ENCODE measurements around the gene GPRC5B.

- TF ChIP-seq CTCF (IDR thresholded peaks at IDR 0.05) = no peak
- no peak for TF ChIP-seq POLR2AphosphoS5 (IDR thresholded peaks at IDR 0.05)
Measured at GRCh38 chr16:19837984-19838707, 46.5 kb downstream of the GPRC5B start.
